H1 (cell line): ENCODE results near the gene RSRC2. TPM values are rescaled to one million over a fixed set of nuclear protein-coding genes. Genes with fewer than 3 reads are reported as not detected.
A peak's percentile ranks its signal among the peaks of the same experiment; 100 is the strongest.
"Not testable (repeated sequence)": the region's sequence is repeated elsewhere in the genome, so short reads cannot be mapped to it uniquely, and the experiment has no call there.

Experiments used
- CTCF ChIA-PET: fragments of 300-600 bp; sonication (Branson Sonifier 250); formaldehyde crosslinking; loops from one replicate; lab custom pipeline; 2021; ENCODE audit not compliant: partially characterized antibody; lab: Charles Lee
- POLR2A ChIA-PET: fragments of 300-600 bp; sonication (Branson Sonifier 250); formaldehyde crosslinking; loops from one replicate; lab custom pipeline; 2021; ENCODE audit warnings: inconsistent platforms; ENCODE audit not compliant: partially characterized antibody; lab: Charles Lee
- DNase-seq, 2 experiments: peaks; one replicate each; pipeline versions ENCODE4 v3.0.0 to v3.0.0-alpha.2; 2010 to 2022; ENCODE audit warnings: low spot score in 2 of 2, low read depth in 1 of 2, mixed read lengths in 1 of 2
- FAIRE-seq: peaks from 2 replicates; lab custom pipeline; 2011; peaks lifted over from hg19 to GRCh38; lab: Jason Lieb, UNC
- H2AFZ ChIP-seq: 2 replicates; pipeline ENCODE4 v1.8.1; 2012; ENCODE audit warnings: low read length, inconsistent platforms
- H2AK5ac ChIP-seq: 2 replicates; pipeline ENCODE4 v1.6.1; 2013; ENCODE audit warnings: low read depth, low read length
- H2BK120ac ChIP-seq: replicated peaks from 2 replicates; pipeline ENCODE3; 2013; ENCODE audit warnings: low read depth, low read length, inconsistent platforms
- H2BK12ac ChIP-seq: 2 replicates; pipeline ENCODE4 v1.6.1; 2013; ENCODE audit warnings: low read depth, low read length
- H2BK15ac ChIP-seq: 2 replicates; pipeline ENCODE4 v1.6.1; 2013; ENCODE audit warnings: low read length
- H2BK20ac ChIP-seq: 2 replicates; pipeline ENCODE4 v1.6.1; 2013; ENCODE audit warnings: low read length
- H2BK5ac ChIP-seq: 2 replicates; pipeline ENCODE4 v1.6.1; 2013; ENCODE audit warnings: low read depth, low read length
- H3K14ac ChIP-seq: 2 replicates; pipeline ENCODE4 v1.6.1; 2013; ENCODE audit warnings: inconsistent platforms; ENCODE audit not compliant: insufficient read length
- H3K18ac ChIP-seq: 2 replicates; pipeline ENCODE4 v1.6.1; 2013; ENCODE audit warnings: low read length; ENCODE audit errors: extremely low read depth
- H3K23ac ChIP-seq: 2 replicates; pipeline ENCODE4 v1.6.1; 2013; ENCODE audit warnings: inconsistent platforms; ENCODE audit not compliant: insufficient read length
- H3K23me2 ChIP-seq: 2 replicates; pipeline ENCODE4 v1.6.1; 2013; ENCODE audit warnings: low read depth, low read length
- H3K27ac ChIP-seq: 2 replicates; pipeline ENCODE4 v1.6.1; 2011; ENCODE audit warnings: low read depth, low read length, inconsistent platforms
- H3K27me3 ChIP-seq, 4 experiments: replicated peaks in 1 of 4; 1 replicate in 1 of 4; 2 replicates in 3 of 4; pipeline versions ENCODE4 v1.6.1 to v1.8.1; 2011 to 2013; ENCODE audit warnings: low read length in 3 of 4, mild to moderate bottlenecking in 3 of 4, inconsistent platforms in 2 of 4, mixed read lengths in 2 of 4, moderate library complexity in 1 of 4; ENCODE audit not compliant: control insufficient read depth in 3 of 4, insufficient read depth in 3 of 4; ENCODE audit errors: extremely low read depth in 1 of 4
- H3K36me3 ChIP-seq, 4 experiments: 2 replicates each; pipeline versions ENCODE4 v1.6.1 to v1.8.1; 2011 to 2013; ENCODE audit warnings: mild to moderate bottlenecking in 4 of 4, low read length in 3 of 4, moderate library complexity in 2 of 4, control low read depth in 1 of 4, inconsistent platforms in 1 of 4; ENCODE audit not compliant: insufficient read depth in 4 of 4, control insufficient read depth in 2 of 4
- H3K4ac ChIP-seq: replicated peaks from 2 replicates; pipeline ENCODE3; 2013; ENCODE audit warnings: low read length, low read depth, mixed read lengths, inconsistent platforms; ENCODE audit not compliant: insufficient read length
- H3K4me1 ChIP-seq, 4 experiments: replicated peaks in 1 of 4; 1 replicate in 1 of 4; 2 replicates in 3 of 4; pipeline versions ENCODE4 v1.6.1 to v1.8.1; 2011 to 2013; ENCODE audit warnings: low read length in 3 of 4, inconsistent platforms in 2 of 4, mixed read lengths in 1 of 4; ENCODE audit not compliant: insufficient read depth in 4 of 4, control insufficient read depth in 3 of 4
- H3K4me2 ChIP-seq, 2 experiments: 2 replicates each; pipeline versions ENCODE4 v1.6.1 to v1.8.1; 2011 to 2013; ENCODE audit warnings: low read depth in 2 of 2, low read length in 2 of 2, control low read depth in 1 of 2, inconsistent platforms in 1 of 2, mild to moderate bottlenecking in 1 of 2; ENCODE audit not compliant: insufficient read depth in 1 of 2
- H3K4me3 ChIP-seq, 4 experiments: fragments of 200-600, 300-600 bp in 1 of 4; sonication (generic), shearing (Covaris generic), sonication (Bioruptor Twin) in 1 of 4; 2 replicates each; pipeline versions ENCODE4 v1.5.1 to v1.8.1; 2011 to 2016; ENCODE audit warnings: low read length in 4 of 4, low read depth in 3 of 4, control low read depth in 2 of 4, inconsistent platforms in 2 of 4, mild to moderate bottlenecking in 2 of 4, mixed read lengths in 1 of 4, moderate library complexity in 1 of 4; ENCODE audit not compliant: insufficient read depth in 2 of 4; ENCODE audit errors: extremely low read depth in 1 of 4
- H3K56ac ChIP-seq: replicated peaks from 2 replicates; pipeline ENCODE3; 2013; ENCODE audit warnings: low read depth, mild to moderate bottlenecking, mixed read lengths, low read length, inconsistent platforms; ENCODE audit not compliant: insufficient read length
- H3K79me1 ChIP-seq: 2 replicates; pipeline ENCODE4 v1.6.1; 2013; ENCODE audit warnings: low read depth, low read length, control low read depth
- H3K79me2 ChIP-seq, 2 experiments: 2 replicates each; pipeline versions ENCODE4 v1.6.1 to v1.8.1; 2012 to 2013; ENCODE audit warnings: low read length in 2 of 2, mild to moderate bottlenecking in 2 of 2, inconsistent platforms in 1 of 2; ENCODE audit not compliant: insufficient read depth in 2 of 2, control insufficient read depth in 1 of 2
- H3K9ac ChIP-seq, 4 experiments: replicated peaks in 1 of 4; 1 replicate in 1 of 4; 2 replicates in 3 of 4; pipeline versions ENCODE4 v1.6.1 to v1.8.1; 2011 to 2013; ENCODE audit warnings: low read depth in 3 of 4, low read length in 3 of 4, control low read depth in 2 of 4, mild to moderate bottlenecking in 2 of 4, moderate library complexity in 2 of 4, inconsistent platforms in 1 of 4; ENCODE audit errors: extremely low read depth in 1 of 4
- H3K9me3 ChIP-seq, 2 experiments: 2 replicates each; pipeline versions ENCODE4 v1.6.1 to v1.8.1; 2012 to 2013; ENCODE audit warnings: mild to moderate bottlenecking in 2 of 2, moderate library complexity in 2 of 2, control low read depth in 1 of 2, inconsistent platforms in 1 of 2, low read depth in 1 of 2, low read length in 1 of 2, mixed read lengths in 1 of 2; ENCODE audit not compliant: insufficient read depth in 2 of 2
- H4K20me1 ChIP-seq, 2 experiments: replicated peaks in 1 of 2; 2 replicates each; pipeline versions ENCODE3 to v1.8.1; 2011 to 2013; ENCODE audit warnings: inconsistent platforms in 2 of 2, low read length in 2 of 2, mild to moderate bottlenecking in 1 of 2; ENCODE audit not compliant: insufficient read depth in 2 of 2, control insufficient read depth in 1 of 2
- H4K5ac ChIP-seq: 2 replicates; pipeline ENCODE4 v1.6.1; 2013; ENCODE audit warnings: low read length, low read depth, mixed read lengths, inconsistent platforms; ENCODE audit not compliant: insufficient read length
- H4K8ac ChIP-seq: 2 replicates; pipeline ENCODE4 v1.8.0; 2013; ENCODE audit warnings: mild to moderate bottlenecking, moderate library complexity, low read length, inconsistent platforms; ENCODE audit not compliant: insufficient read depth; ENCODE audit errors: extremely low read depth
- H4K91ac ChIP-seq: replicated peaks from 2 replicates; pipeline ENCODE3; 2013; ENCODE audit warnings: low read length, mixed read lengths, inconsistent platforms; ENCODE audit not compliant: insufficient read length
- KDM1A ChIP-seq: fragments of 200-600, 300-600 bp; sonication (generic); IDR thresholded peaks from 2 replicates; pipeline ENCODE4 v1.7.1; 2016; ENCODE audit warnings: mild to moderate bottlenecking, low read length, borderline replicate concordance
- WGBS, 2 experiments: shearing (Covaris generic) in 1 of 2; methylation state at CpG; one replicate each; pipeline versions ENCODE4 v1.1.6 to v1.1.7; 2013 to 2015; ENCODE audit warnings: low lambda C conversion rate in 2 of 2, mixed read lengths in 2 of 2, inconsistent platforms in 1 of 2, low coverage in 1 of 2, missing lambda C conversion rate in 1 of 2; ENCODE audit not compliant: insufficient replicate concordance in 2 of 2, insufficient coverage in 1 of 2, insufficient read length in 1 of 2; ENCODE audit errors: extremely low coverage in 1 of 2, missing lambda C conversion rate in 1 of 2; 5-methylcytosine and 5-hydroxymethylcytosine counted together
- polyA plus RNA-seq, 7 experiments: library from polyadenylated mRNA; depleted of rRNA in 3 of 7; stranded (reverse) in 5 of 7; unstranded in 2 of 7; fragments of >200 nt in 5 of 7; fragments of 200-250 nt in 2 of 7; gene quantifications; 1 replicate in 5 of 7; 2 replicates in 1 of 7; 4 replicates in 1 of 7; pipeline versions ENCODE4 v1.2.1 to v1.2.3, GENCODE V29; 2011 to 2013; ENCODE audit warnings: missing spikeins in 2 of 7, mixed read lengths in 2 of 7
- total RNA-seq: library from RNA; stranded (reverse); fragmentation: NEBNext Ultra II Directional; extraction: Animal tissue kit (Norgen Biotek cat#: 25700); gene quantifications from 2 replicates; pipeline ENCODE4 v1.2.1, GENCODE V29; 2021

The RSRC2 gene
- total and polyA plus RNA-seq, 2 of the 8 experiments (the other 6 are each of a cell fraction or from before 2014, with no cell fraction given) = 15.9 to 71.4 TPM

- H3K4me2 ChIP-seq, H3K4me3 ChIP-seq, H2BK20ac ChIP-seq, H4K20me1 ChIP-seq, H2BK120ac ChIP-seq, H2BK5ac ChIP-seq, H3K79me2 ChIP-seq, H2AK5ac ChIP-seq, H4K91ac ChIP-seq, H3K23me2 ChIP-seq, H3K79me1 ChIP-seq, H3K27me3 ChIP-seq, H3K4ac ChIP-seq, H3K23ac ChIP-seq, H2BK12ac ChIP-seq, H4K5ac ChIP-seq, FAIRE-seq, DNase-seq, H3K14ac ChIP-seq, H3K18ac ChIP-seq, H2AFZ ChIP-seq, H4K8ac ChIP-seq, H3K4me1 ChIP-seq, H3K9ac ChIP-seq, H3K27ac ChIP-seq, H3K56ac ChIP-seq, H3K9me3 ChIP-seq, H2BK15ac ChIP-seq: not testable (repeated sequence)
- H3K36me3 ChIP-seq = peaks cover 10 to 84% (median 51%) of the 10 kb centered on the region in 4 experiments
- TF ChIP-seq KDM1A = peak; percentile 21; the same call in 1 of the 2 replicates
- ChIA-PET CTCF (interaction anchor here (0.6 to 2.5 kb wide), 5 partner anchors 11 to 294 kb away, joined by 3 to 8 read pairs (median 3); no protein-coding TSS in a partner anchor), POLR2A (interaction anchor here (0.7 to 47.9 kb wide), 7 partner anchors 9 to 42 kb away, joined by 3 to 1221 read pairs (median 7); partner anchors contain the start of genes KNTC1, RSRC2 and ZCCHC8)
- WGBS, 2 experiments = 100% methylated on average over 1 of the region's 1 CpG; no CpG with 5 or more reads in 1 of the 2 experiments
Observed at GRCh38 chr12:122484385-122484784, 42.4 kb downstream of the RSRC2 start.
